Suprapubic skin (tissue), 4 donors: Measurements from ENCODE around the gene MTERF4.

ENCODE experiments used
- CTCF ChIP-seq, 2 donors: fragments of 200-600 bp in 1 of 2; fragments of 450-650 bp in 1 of 2; sonication (generic) in 1 of 2; IDR thresholded peaks; one replicate each; pipeline ENCODE4 v1.5.1; 2016 to 2019; ENCODE audit warnings: antibody characterized with exemption in 2 of 2, mild to moderate bottlenecking in 1 of 2, moderate library complexity in 1 of 2
- POLR2A ChIP-seq, 2 donors: fragments of 450-650 bp; IDR thresholded peaks; one replicate each; pipeline ENCODE4 v1.6.1; 2017; ENCODE audit warnings: antibody characterized with exemption in 2 of 2, mild to moderate bottlenecking in 2 of 2, moderate library complexity in 2 of 2
- POLR2AphosphoS5 ChIP-seq, 3 donors: sonication (generic); formaldehyde crosslinking; IDR thresholded peaks; one replicate each; pipeline ENCODE4 v1.6.1; 2017; ENCODE audit warnings: antibody characterized with exemption in 3 of 3

- TF ChIP-seq POLR2AphosphoS5 (IDR thresholded peaks at IDR 0.05) (no peak), CTCF (IDR thresholded peaks at IDR 0.05) (no peak), POLR2A (IDR thresholded peaks at IDR 0.05) (no peak)
Measured at GRCh38 chr2:241148239-241148638, 46.2 kb upstream of the MTERF4 start.
